Activated CD4-positive, alpha-beta T cell treated with anti-CD3 and anti-CD28 coated beads, Interleukin-2, Interleukin-4, amounts not matched to agents 100 ng/mL and 50 ng/mL, durations not matched to agents 16 hours and 8 hours (primary cell): ENCODE results near the gene ART5.

Experiments used
- DNase-seq: peaks from one replicate; pipeline ENCODE4 v3.0.0-alpha.2; 2020; ENCODE audit warnings: low spot score

Gene ART5, protein sequence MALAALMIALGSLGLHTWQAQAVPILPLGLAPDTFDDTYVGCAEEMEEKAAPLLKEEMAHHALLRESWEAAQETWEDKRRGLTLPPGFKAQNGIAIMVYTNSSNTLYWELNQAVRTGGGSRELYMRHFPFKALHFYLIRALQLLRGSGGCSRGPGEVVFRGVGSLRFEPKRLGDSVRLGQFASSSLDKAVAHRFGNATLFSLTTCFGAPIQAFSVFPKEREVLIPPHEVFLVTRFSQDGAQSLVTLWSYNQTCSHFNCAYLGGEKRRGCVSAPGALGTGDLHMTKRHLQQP

DNA sequence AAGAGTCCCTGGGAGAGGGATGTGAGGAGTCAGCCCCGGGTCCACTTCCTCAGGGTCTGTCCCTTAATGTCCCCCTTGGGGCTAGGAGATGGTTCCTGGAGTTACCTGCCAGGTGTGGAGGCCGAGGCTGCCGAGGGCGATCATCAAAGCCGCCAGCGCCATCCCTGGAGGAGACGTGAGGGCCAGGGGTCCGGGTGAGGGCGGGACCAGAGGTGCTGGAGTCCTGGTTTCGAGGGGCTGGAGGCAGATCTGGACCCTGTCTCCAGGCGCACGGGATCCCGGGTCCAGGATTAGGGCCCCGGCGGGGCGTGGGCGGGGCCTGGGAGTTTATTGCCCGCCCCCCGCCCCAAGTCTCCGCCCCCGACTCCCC lies at the start of gene ART5:
ART5 (minus strand) TSS at position 292 of the 370 bp plus-strand sequence; CDS start at position 162, 130 bp downstream.
- DNase-seq = no peak

DNA sequence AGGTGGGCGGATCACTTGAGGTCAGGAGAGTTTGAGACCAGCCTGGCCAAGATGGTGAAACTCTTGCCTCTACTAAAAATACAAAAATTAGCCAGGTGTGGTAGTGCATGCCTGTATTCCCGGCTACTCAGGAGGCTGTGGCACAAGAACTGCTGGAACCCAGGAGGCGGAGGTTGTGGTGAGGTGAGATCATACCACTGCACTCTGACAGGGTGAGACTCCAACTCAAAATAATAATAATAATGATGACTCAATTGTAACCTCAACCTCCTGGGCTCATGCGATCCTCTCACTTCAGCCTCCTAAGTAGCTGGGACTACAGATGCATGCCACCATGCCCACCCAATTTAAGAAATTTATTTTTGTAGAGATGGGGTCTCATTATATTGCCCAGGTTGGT lies 45.0 kb upstream of the ART5 start:
- no peak for DNase-seq

DNA sequence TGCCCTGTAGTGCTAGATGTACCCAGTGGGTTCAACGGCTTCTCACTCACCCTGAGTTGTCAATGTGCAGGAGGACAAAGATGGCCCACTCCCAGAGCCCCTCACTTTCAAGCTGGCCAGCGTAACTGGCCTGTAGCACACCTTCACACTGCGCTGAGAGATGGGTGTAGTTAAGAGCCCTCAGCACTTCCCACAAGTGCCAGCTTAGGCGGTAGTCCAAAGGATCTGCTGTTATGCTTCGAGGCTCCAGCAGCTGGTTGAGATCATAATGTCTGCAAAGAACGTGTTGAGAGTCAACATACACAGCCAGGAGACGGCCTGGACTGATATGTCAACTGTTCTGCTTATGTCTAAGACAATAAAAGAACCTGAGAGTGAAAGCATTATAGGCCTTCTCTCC lies 44.1 kb upstream of the ART5 start:
- DNase-seq = no peak

DNA sequence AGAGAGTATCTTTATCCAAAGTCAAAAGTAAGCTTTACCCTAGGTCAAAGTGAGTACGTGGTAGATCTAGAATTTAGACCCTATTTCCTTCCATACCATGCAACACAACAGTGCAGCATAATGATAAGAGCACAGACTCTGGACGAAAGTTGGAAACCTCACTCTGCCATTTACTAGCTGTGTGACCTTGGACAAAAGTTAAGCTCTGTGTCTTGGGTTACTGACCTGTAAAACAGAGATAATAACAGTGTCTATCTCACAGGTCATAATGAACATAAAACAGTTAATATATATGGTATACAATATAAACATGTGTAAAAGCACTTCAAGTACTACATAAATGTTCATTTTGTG lies 43.0 kb upstream of the ART5 start:
- no peak for DNase-seq

DNA sequence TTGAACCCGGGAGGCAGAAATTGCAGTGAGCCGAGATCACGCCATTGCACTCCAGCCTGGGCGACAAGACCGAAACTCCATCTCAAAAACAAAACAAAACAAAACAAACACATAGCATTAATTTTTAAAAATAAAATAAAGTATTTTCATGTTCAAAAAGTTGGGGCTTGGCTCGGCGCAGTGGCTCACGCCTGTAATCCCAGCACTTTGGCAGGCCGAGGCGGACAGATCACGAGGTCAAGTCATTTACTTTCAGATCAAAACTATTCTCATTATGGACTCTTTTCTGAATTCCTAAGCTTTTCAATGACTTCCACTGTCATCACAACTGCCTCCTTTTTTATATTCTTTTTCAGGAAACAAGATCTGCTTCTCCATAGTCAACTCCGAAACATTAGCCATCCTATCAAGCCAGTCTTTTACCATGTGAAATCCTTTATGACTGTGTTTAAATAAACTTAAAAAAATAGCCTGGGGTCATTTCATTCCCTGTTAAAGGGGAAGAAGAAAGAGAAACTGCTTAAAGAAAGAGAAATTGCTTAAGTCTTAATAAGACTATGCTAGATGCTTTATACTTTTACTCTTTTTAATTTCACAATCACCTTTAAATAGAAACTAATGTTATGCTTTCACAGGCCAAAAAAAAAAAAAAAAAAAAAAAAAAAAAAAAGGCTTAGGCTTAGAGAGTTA lies 42.5 kb upstream of the ART5 start:
- no peak for DNase-seq

DNA sequence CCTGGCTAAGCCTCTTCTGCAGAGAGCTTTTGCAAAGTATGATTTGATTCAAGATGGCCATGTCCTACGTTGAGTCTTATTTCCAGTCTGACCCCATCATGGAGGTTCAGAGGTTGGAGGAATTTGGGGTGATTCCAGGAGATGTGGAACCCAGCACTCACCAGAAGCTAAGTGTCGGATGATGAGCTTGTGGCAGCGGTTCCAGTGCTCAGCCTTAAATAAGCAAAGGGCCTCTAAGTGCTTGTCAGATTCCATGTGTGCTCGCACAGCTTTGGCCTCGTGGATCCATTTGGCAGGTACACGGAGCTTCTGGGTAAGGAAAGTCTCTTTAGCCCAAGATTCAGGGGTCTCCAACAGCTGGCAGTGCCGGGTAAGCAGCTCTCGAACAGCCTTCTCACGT lies 41.2 kb upstream of the ART5 start:
- DNase-seq = no peak

DNA sequence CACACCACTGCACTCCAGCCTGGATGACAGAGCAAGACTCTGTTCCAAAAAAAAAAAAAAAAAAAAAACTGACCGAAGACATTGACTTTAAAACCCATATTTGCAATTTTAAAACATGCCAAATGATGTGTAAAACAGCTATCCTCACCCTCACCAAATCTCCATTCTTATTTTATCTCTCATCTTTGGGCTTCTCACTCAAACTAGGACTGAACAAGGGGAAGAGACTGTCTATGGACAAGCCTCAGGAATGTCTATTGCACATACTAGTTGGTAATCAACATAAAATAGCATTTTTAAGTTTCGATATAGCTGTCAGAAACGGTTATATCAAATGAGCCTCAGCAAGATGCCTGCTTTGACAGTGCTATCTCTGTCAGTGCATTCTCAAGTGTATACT lies 37.3 kb upstream of the ART5 start:
- DNase-seq = no peak

DNA sequence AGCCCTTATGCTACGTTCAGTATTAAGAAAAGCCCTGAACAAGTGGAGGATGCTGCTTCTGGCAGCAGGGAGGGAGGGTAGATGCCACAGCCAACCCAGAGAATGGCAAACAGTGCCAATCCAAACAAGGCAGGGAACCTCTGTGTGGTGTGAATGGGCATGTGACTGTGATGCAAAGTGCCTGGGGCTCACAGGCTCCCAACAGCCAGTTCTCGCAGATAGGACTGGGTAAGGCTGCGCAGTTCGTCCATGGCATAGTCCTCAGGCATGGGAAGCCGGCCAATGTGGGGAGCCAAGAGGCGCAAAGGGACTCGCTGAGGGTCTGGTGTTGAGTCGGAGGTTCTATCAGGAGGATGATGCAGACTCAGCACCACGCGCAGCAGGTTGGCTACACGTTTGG lies 34.2 kb upstream of the ART5 start:
- no peak for DNase-seq

DNA sequence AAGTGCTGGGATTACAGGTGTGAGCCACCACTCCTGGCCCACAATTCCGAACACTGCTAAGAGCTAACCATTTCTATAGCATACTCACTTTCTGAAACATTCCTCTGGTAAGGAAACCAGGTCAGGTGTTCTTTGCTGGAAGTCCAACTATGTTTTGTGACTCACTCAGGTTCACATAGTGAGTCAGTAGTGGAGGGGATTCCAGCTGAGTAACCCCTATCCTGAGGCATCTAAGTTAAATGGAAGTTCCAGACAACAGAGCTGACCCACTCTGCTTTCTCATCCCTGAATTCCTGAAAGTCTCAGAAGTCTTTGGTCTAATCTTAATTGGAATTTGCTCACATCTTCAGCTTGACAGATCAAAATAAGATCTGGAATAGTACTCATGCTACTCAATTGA lies 32.4 kb upstream of the ART5 start:
- DNase-seq = no peak

DNA sequence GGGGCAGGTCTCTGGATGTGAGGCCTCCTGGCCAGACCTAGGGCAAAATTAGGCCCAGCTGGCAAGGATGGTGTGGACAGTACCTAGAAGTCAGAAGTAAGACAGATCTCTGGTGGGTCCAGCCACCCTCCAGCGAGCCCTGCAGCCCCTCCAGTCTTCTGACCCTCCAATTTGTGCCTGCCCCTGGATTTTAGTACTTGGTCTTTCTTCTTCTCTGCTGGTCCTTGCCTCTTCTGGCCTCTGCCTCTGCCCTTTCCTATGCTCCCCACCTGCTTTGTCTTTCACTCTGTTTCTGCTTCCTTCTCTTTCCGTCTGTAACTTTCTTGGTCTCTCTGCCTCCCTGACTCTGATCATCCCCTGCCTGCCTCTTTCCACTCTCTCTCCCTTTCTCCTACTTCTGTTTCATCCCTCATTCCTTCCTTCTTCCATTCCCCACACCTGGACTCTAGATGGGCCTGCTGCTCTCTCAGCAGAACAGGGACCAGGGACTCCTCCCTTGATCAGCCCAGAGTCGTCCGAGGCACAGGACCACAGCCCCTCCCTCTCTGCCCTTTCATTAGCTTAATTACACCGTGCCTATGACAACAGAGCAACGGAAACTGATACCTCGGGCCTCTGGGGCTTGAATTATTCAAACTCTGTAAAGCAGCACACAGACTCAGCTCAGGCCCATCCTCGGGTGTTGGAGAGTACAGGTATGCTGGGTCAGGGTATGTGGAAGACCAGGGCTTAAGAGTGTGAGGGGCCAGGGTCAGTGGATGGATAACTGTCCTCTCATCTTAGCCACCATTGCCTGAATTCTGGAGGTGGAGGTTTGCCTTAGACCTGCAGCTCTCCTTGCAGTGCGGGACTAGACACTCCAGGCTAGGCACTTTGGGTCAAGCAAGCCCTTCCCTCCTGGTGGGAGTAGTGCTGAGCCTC lies 29.8 kb upstream of the ART5 start, which contains the start of gene CHRNA10:
CHRNA10 (minus strand) TSS at position 51 of the 921 bp plus-strand sequence. CDS start 72 bp downstream, outside the sequence.
- no peak for DNase-seq

DNA sequence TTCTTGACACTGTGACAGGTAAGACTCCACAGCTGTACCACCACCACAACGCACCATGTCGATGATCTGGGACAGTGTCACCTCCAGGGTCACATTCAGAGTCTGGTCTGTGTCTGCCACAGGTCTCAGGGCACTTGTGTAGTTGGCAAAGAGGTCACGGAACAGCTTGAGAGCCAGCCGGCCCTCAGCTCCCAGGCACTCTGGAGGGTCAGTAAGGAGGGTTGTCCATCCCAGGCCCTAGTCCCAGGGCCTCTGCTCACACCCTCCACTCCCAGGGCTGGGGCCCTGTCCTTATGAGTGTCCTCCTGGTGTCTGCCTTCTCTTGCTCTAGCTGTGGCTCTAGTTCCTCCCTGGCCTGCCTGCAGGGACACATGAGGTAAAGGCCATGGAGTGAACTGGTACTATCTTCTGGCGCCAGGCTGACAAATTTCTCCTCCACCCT lies 28.0 kb upstream of the ART5 start:
- DNase-seq = no peak

DNA sequence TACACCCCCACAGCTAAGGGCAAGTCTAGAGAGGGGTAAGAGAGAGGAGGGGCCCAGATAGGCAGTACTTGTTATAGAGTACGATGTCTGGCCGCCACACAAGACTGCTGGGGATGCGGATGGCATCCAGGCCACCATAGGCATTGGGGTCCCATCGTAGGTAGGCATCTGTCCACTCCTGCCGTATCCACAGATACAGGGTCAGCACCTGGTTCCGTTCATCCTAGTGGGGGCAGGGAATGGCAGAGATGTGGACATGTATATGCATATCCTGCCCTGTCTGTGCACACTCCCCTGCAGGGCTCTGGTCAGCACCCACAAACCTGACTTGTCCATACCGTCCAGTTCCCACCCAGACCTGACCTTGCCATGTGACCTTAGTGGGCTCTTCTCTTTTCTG lies 27.3 kb upstream of the ART5 start:
- no peak for DNase-seq

DNA sequence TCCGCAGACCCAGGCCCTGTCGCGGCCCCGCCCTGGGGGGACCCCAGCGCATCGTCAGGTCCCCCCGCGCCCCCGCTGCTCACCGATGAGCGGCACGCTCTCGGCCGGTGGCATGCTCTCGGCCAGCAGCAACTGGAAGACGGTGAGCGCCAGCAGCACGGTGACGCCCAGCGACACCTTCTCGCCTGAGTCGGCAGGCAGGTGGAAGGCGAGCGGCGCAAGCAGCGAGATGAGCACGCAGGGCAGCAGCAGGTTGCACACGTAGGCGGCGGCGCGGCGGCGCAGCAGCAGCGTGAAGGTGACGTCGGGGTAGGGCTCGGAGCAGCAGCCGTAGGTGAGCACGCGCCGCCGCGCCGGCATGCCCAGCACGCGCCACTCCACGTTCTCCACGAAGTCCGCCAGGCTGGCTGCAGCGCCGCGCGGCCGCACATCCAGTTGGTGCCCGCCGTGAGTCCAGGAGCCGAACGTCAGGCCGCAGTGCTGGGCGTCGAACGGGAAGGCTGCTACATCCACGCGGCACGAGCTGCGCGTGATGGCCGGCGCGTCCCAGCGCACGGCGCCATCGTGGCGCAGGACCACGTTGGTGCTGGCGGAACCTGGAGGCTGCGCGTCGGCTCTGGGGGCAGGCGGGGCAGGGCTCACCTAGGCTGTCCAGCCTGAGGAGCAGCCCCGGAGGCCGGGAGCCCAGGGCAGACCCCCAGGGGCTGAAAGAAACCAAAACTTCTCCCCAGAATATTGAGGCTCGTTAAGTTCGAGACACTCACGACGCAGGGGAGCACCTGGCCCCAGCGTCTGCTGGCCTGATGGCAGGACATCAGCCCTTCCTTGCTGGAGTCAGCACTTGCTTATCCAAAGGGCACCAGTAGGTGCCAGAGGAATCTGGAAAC lies 25.6 kb upstream of the ART5 start:
- DNase-seq = no peak

DNA sequence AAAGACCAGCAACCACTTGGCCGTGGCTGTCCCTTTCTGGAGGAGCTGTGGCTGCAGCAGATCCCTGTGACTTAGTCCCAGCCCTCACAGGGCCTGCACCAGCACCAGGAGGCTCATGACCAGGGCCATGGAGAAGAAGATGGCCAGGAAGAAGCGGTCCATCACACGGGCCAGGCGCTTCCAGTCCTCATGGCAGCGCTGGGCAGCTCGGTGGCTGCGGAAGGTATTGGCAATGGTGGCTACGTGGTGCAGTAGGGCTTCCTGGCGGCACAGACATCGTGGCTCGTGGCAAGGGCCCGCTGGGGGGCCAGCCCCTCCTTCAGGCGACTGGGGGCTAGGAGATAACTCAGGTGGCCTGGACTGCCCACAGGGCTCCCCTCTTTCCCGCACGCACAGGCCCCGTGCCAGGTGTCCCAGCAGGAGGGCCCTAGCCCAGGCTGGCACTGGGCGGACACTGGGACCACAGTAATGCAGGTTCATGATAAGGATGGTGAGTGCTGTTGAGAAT lies 24.3 kb upstream of the ART5 start:
- no peak for DNase-seq

DNA sequence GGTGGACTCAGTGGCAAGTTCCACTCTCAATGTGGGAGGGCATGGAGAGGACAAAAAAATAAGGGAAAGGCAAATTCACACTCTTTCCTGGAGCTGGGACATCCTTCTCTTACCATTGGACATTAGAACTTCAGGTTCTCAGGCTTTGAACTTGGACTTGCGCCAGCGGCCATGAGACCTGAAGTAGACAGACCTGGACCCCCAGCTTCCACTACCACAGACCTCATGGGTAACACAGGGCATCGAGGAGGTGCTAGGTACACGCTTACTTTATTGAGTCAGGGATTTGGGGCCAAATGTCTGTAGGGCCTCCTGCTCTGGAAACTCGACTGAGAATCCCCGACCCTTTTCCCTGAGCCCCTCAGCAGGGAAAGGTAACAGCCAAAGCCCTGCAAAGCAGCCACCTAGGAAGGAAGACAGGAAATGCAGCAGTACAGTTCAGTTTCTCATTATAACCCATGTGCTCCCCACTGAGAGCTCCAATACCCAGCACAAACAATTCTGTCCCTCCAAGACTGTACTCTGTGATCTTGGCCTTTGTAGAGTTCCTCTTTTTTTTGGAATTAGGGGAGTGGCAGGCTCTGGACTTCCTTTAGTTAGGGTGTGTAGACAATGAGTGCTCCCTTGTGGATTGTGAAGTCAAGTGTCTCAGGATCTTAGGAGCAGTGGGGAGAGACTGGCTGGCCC lies 23.7 kb upstream of the ART5 start:
- DNase-seq = no peak

DNA sequence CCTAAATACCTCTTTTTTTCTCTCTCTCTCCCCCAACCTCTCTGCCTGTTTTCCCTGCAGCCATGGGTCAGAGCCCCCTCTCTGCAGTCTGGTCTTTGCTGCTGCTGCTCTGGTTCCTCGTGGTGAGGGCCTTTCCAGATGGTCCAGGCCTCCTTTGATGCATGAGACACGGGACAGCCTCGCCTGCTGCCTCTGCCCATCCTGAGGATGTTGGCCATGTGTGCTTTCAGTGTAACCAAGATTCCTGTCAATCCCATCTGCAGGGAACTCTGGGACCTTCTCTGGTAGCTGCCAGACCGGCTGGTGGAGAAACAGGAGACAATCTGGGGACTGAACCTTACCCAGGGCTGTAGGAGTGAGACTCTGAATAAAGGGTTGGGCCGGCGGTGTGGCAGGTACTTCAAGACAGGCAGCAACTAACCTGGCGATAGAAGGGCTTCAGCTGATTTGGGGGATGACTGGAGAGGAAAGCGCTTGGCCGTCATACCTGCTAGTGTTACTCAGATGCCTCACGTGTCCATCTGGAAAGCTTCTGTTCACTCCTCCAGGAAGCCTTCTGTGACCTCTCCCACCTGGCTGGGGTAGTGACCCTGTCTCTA lies 22.3 kb upstream of the ART5 start:
- no peak for DNase-seq

DNA sequence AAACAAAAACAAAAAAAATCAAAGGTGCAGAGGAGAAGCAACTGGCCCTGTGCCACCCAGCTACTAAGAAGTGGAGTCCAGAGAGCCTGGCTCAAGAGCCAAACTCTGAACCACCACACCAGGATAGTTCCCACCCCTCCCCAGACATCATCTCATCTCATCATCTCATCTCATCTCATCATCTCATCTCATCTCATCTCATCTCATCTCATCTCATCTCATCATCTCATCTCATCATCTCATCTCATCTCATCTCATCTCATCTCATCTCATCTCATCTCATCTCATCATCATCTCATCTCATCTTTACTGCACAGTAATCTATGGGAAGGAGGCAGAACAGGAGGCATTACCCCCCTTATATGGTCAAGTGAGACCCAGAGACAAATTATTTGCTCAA lies 21.1 kb upstream of the ART5 start:
- DNase-seq = no peak

DNA sequence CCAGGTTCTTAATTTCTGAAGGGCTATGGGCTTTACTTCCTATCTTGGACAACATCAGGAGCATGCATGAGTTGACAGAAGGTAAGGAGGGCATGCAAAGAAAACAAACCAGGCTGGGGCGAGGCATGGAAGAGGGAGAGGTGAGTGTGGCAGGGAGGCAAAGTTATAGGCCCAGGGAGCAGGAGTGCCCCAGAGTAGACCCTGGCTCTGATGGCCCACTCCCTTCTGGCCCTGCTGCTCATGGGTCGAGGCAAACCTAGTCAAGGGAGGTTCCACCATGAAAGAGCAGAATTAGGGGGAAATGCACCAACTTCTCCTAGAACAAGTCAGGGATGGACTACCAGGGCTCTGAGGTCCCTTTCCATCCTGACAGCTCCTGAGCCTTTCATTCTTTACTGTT lies 19.2 kb upstream of the ART5 start:
- no peak for DNase-seq

DNA sequence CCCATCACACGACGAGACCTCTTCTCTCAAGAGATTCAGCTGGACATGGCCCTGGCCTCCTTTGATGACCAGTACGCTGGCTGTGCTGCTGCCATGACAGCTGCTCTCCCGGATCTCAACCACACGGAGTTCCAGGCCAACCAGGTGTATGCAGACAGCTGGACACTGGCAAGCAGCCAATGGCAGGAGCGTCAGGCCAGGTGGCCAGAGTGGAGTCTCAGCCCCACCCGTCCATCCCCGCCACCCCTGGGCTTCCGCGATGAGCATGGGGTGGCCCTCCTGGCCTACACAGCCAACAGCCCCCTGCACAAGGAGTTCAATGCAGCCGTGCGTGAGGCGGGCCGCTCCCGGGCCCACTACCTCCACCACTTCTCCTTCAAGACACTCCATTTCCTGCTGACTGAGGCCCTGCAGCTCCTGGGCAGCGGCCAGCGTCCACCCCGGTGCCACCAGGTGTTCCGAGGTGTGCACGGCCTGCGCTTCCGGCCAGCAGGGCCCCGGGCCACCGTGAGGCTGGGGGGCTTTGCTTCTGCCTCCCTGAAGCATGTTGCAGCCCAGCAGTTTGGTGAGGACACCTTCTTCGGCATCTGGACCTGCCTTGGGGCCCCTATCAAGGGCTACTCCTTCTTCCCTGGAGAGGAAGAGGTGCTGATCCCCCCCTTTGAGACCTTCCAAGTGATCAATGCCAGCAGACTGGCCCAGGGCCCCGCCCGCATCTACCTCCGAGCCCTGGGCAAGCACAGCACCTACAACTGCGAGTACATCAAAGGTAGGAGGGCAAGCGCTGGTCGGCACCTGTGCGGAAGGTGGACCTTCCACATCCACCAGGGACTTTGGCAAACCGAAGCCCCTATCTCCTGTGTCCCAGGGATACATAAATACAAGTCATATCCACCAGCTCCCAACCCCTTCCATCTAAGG lies 18.1 kb upstream of the ART5 start:
- no peak for DNase-seq
